Neural cell (in vitro differentiated cells): ENCODE results near the gene TP53I3. TPM values are rescaled to one million over a fixed set of nuclear protein-coding genes. Genes with fewer than 3 reads are reported as not detected.

Experiments
- H2AFZ ChIP-seq: fragments of 200-600, 300-800 bp; sonication (generic), shearing (Covaris generic); 2 replicates; pipeline ENCODE4 v1.6.0; 2014; ENCODE audit warnings: low read depth, mild to moderate bottlenecking, antibody characterized with exemption, low read length, moderate library complexity
- H3F3A ChIP-seq: fragments of 200-600 bp; shearing (Covaris generic); 2 replicates; pipeline ENCODE4 v1.6.1; 2016; ENCODE audit warnings: mild to moderate bottlenecking, moderate library complexity, mixed read lengths, antibody characterized with exemption, low read length; ENCODE audit not compliant: insufficient read depth, poor library complexity, severe bottlenecking
- H3K27ac ChIP-seq: fragments of 200-600, 300-800 bp; sonication (generic), shearing (Covaris generic); 2 replicates; pipeline ENCODE4 v1.5.1; 2014; ENCODE audit warnings: mild to moderate bottlenecking, low read length, moderate library complexity
- H3K27me3 ChIP-seq: fragments of 300-800, 200-600 bp; sonication (generic), shearing (Covaris generic); 2 replicates; pipeline ENCODE4 v1.6.0; 2014; ENCODE audit warnings: mild to moderate bottlenecking, low read depth, low read length, moderate library complexity; ENCODE audit not compliant: insufficient read depth
- H3K36me3 ChIP-seq: fragments of 300-800, 200-600 bp; sonication (generic), shearing (Covaris generic); 2 replicates; pipeline ENCODE4 v1.5.1; 2014; ENCODE audit warnings: mild to moderate bottlenecking, antibody characterized with exemption, low read length, moderate library complexity; ENCODE audit not compliant: insufficient read depth
- H3K4me2 ChIP-seq: fragments of 300-800, 200-600 bp; sonication (generic), shearing (Covaris generic); 2 replicates; pipeline ENCODE4 v1.6.0; 2014; ENCODE audit warnings: mild to moderate bottlenecking, low read length
- H3K4me3 ChIP-seq: fragments of 300-800, 200-600 bp; sonication (generic), shearing (Covaris generic); 2 replicates; pipeline ENCODE4 v1.5.1; 2014; ENCODE audit warnings: mild to moderate bottlenecking, low read length, moderate library complexity
- H3K79me2 ChIP-seq: fragments of 200-600 bp; shearing (Covaris generic); replicated peaks from 2 replicates; pipeline ENCODE4 v1.6.0; 2014; ENCODE audit warnings: mild to moderate bottlenecking, low read length, moderate library complexity; ENCODE audit not compliant: insufficient read depth
- H3K9ac ChIP-seq: fragments of 300-800, 200-600 bp; sonication (generic), shearing (Covaris generic); 2 replicates; pipeline ENCODE4 v1.6.1; 2016; ENCODE audit warnings: mild to moderate bottlenecking, low read length, mixed read lengths
- H3K9me2 ChIP-seq: fragments of 200-600 bp; shearing (Covaris generic); 2 replicates; pipeline ENCODE4 v1.6.1; 2016; ENCODE audit warnings: mild to moderate bottlenecking, low read length, mixed read lengths; ENCODE audit not compliant: insufficient read depth
- H3K9me3 ChIP-seq: fragments of 200-600, 300-800 bp; sonication (generic), shearing (Covaris generic); 2 replicates; pipeline ENCODE4 v1.6.1; 2016; ENCODE audit warnings: mild to moderate bottlenecking, mixed run types, low read length, moderate library complexity, mixed read lengths
- H4K20me1 ChIP-seq: fragments of 200-600 bp; shearing (Covaris generic); 2 replicates; pipeline ENCODE4 v1.6.1; 2016; ENCODE audit warnings: mild to moderate bottlenecking, mixed run types; ENCODE audit not compliant: insufficient read depth
- EP300 ChIP-seq: fragments of 450-650 bp; conservative IDR thresholded peaks from 2 replicates; pipeline ENCODE4 v1.6.1; 2014; ENCODE audit warnings: antibody characterized with exemption, mild to moderate bottlenecking, moderate library complexity; ENCODE audit not compliant: poor library complexity, severe bottlenecking
- EZH2 ChIP-seq: fragments of 200-600, 300-800 bp; shearing (Covaris generic), sonication (generic); IDR thresholded peaks from 2 replicates; pipeline ENCODE4 v1.6.1; 2014; ENCODE audit warnings: antibody characterized with exemption, low read length, borderline replicate concordance, mild to moderate bottlenecking; ENCODE audit not compliant: insufficient read depth, poor library complexity, severe bottlenecking
- MXI1 ChIP-seq: fragments of 450-650 bp; conservative IDR thresholded peaks from 2 replicates; pipeline ENCODE4 v1.6.1; 2014; ENCODE audit warnings: antibody characterized with exemption, mild to moderate bottlenecking; ENCODE audit not compliant: poor library complexity, severe bottlenecking
- POLR2AphosphoS5 ChIP-seq: IDR thresholded peaks from 2 replicates; pipeline ENCODE4 v1.6.1; 2012
- RAD21 ChIP-seq: fragments of 450-650 bp; conservative IDR thresholded peaks from 2 replicates; pipeline ENCODE4 v1.6.1; 2014; ENCODE audit warnings: antibody characterized with exemption, mild to moderate bottlenecking, moderate library complexity
- SMC3 ChIP-seq: fragments of 450-650 bp; conservative IDR thresholded peaks from 2 replicates; pipeline ENCODE4 v1.6.1; 2014; ENCODE audit warnings: antibody characterized with exemption, mild to moderate bottlenecking, moderate library complexity; ENCODE audit not compliant: poor library complexity
- TAF1 ChIP-seq: IDR thresholded peaks from 2 replicates; pipeline ENCODE4 v1.6.1; 2012; ENCODE audit warnings: low read depth
- polyA plus RNA-seq: library from polyadenylated mRNA; depleted of rRNA; stranded (reverse); fragments of >200 nt; gene quantifications from 2 replicates; pipeline ENCODE4 v1.2.3, GENCODE V29; 2014
- TF ChIP-seq, protein P1 (sequence below): fragments of 450-650 bp; IDR thresholded peaks from 2 replicates; pipeline ENCODE4 v1.5.1; 2014; ENCODE audit warnings: antibody characterized with exemption, mild to moderate bottlenecking, moderate library complexity; ENCODE audit not compliant: poor library complexity, severe bottlenecking
- TF ChIP-seq, protein P2 (sequence below): IDR thresholded peaks from 2 replicates; pipeline ENCODE4 v1.6.1; 2012; ENCODE audit warnings: borderline replicate concordance

The TP53I3 gene
- polyA plus RNA-seq, 1 donor from 2014 or later: 1.8 TPM

DNA sequence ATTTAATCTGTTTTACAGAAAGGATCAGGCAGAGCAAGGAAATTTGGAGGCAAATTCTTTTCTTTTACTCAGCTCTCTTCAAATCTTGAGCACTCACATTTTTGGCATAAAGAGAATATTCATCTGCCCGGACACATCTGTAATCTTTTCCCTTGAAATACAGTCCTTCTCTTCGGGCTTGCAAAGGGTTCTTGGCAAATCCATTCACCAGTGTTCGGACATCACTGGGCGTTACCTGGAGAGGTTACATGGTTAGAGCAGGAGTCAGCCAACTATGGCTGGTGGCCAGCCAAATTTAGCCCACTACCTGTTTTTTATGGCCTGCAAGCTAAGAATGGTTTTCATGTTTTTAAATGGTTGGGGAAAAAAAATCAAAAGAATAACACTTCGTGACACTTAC lies 36.4 kb upstream of the TP53I3 start:
- TF ChIP-seq, protein P1, sequence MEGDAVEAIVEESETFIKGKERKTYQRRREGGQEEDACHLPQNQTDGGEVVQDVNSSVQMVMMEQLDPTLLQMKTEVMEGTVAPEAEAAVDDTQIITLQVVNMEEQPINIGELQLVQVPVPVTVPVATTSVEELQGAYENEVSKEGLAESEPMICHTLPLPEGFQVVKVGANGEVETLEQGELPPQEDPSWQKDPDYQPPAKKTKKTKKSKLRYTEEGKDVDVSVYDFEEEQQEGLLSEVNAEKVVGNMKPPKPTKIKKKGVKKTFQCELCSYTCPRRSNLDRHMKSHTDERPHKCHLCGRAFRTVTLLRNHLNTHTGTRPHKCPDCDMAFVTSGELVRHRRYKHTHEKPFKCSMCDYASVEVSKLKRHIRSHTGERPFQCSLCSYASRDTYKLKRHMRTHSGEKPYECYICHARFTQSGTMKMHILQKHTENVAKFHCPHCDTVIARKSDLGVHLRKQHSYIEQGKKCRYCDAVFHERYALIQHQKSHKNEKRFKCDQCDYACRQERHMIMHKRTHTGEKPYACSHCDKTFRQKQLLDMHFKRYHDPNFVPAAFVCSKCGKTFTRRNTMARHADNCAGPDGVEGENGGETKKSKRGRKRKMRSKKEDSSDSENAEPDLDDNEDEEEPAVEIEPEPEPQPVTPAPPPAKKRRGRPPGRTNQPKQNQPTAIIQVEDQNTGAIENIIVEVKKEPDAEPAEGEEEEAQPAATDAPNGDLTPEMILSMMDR: no peak
- no peak for TF ChIP-seq RAD21
- TF ChIP-seq TAF1: no peak
- no peak for TF ChIP-seq EP300
- TF ChIP-seq, protein P2, sequence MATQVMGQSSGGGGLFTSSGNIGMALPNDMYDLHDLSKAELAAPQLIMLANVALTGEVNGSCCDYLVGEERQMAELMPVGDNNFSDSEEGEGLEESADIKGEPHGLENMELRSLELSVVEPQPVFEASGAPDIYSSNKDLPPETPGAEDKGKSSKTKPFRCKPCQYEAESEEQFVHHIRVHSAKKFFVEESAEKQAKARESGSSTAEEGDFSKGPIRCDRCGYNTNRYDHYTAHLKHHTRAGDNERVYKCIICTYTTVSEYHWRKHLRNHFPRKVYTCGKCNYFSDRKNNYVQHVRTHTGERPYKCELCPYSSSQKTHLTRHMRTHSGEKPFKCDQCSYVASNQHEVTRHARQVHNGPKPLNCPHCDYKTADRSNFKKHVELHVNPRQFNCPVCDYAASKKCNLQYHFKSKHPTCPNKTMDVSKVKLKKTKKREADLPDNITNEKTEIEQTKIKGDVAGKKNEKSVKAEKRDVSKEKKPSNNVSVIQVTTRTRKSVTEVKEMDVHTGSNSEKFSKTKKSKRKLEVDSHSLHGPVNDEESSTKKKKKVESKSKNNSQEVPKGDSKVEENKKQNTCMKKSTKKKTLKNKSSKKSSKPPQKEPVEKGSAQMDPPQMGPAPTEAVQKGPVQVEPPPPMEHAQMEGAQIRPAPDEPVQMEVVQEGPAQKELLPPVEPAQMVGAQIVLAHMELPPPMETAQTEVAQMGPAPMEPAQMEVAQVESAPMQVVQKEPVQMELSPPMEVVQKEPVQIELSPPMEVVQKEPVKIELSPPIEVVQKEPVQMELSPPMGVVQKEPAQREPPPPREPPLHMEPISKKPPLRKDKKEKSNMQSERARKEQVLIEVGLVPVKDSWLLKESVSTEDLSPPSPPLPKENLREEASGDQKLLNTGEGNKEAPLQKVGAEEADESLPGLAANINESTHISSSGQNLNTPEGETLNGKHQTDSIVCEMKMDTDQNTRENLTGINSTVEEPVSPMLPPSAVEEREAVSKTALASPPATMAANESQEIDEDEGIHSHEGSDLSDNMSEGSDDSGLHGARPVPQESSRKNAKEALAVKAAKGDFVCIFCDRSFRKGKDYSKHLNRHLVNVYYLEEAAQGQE: no peak
- TF ChIP-seq MXI1: no peak
- TF ChIP-seq SMC3: no peak
- TF ChIP-seq POLR2AphosphoS5: no peak
- no peak for TF ChIP-seq EZH2
- H3K27me3 ChIP-seq: no peaks in the 10 kb centered on the region
- no peak overlapping the region for H3K4me2 ChIP-seq
- H3K36me3 ChIP-seq: no peaks in the 10 kb centered on the region
- no peak overlapping the region for H3K27ac ChIP-seq
- no peaks in the 10 kb centered on the region for H3F3A ChIP-seq
- no peak overlapping the region for H3K4me3 ChIP-seq
- no peaks in the 10 kb centered on the region for H4K20me1 ChIP-seq
- no peaks in the 10 kb centered on the region for H3K9me2 ChIP-seq
- H3K9ac ChIP-seq: no peak overlapping the region
- H3K79me2 ChIP-seq: no peaks in the 10 kb centered on the region
- no peaks in the 10 kb centered on the region for H3K9me3 ChIP-seq
- H2AFZ ChIP-seq: no peak overlapping the region

DNA sequence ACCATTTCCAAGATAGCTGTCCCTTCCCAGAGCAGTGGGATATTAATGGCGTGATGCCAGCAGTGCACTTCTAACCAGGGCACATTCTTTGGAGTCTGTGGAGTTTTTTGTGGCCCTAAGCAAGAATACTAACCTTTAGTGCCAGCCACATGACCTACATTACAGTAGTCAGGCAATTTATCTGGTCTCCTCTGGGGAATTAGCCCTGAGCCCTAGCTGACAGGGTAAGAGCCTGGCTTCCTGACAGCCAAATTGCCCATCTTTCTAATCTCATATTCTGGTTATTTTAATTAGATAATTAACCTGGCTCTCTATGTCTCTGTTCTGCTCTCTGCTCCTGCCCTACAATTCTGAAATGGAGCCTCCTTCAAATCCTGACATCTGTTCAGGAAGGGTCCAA lies 33.3 kb upstream of the TP53I3 start:
- no peaks in the 10 kb centered on the region for H4K20me1 ChIP-seq
- H2AFZ ChIP-seq: no peak overlapping the region
- TF ChIP-seq TAF1 (no peak), MXI1 (no peak), EP300 (peak; percentile 47), POLR2AphosphoS5 (peak; percentile 31)
- TF ChIP-seq, protein P1: no peak
- peak overlapping the region; percentile 24 for H3K4me3 ChIP-seq
- no peaks in the 10 kb centered on the region for H3K9me2 ChIP-seq
- H3K27me3 ChIP-seq: no peaks in the 10 kb centered on the region
- H3K9me3 ChIP-seq: no peaks in the 10 kb centered on the region
- no peaks in the 10 kb centered on the region for H3K79me2 ChIP-seq
- H3K9ac ChIP-seq: peak overlapping the region; percentile 25
- no peaks in the 10 kb centered on the region for H3F3A ChIP-seq
- no peaks in the 10 kb centered on the region for H3K36me3 ChIP-seq
- peak overlapping the region; percentile 26 for H3K4me2 ChIP-seq
- peak overlapping the region; percentile 73 for H3K27ac ChIP-seq
